Measurements from ENCODE around the gene CDC25C.
"Not testable (repeated sequence)": the region's sequence is repeated elsewhere in the genome, so short reads cannot be mapped to it uniquely, and the experiment has no call there.

The CDC25C gene

GRCh38 chr5:138274189-138274853 is 57.3 kb downstream of the CDC25C start, which contains the start of gene GFRA3:
Gene GFRA3, minus strand, starts transcription at chr5:138274621. Its CDS starts 197 bp downstream, at chr5:138274424.
- DNase-seq = no peak

GRCh38 chr5:138273834-138274188 is 57.8 kb downstream of the CDC25C start:
- DNase-seq = no peak

GRCh38 chr5:138272681-138273080 is 58.9 kb downstream of the CDC25C start:
- no peak for DNase-seq

GRCh38 chr5:138271281-138271680 is 60.3 kb downstream of the CDC25C start:
- no peak for DNase-seq

- DNase-seq = no peak
Observed at GRCh38 chr5:138264183-138264582, 67.4 kb downstream of the CDC25C start.

GRCh38 chr5:138263581-138263980 is 68.0 kb downstream of the CDC25C start:
- no peak for DNase-seq

GRCh38 chr5:138258704-138259292 is 72.8 kb downstream of the CDC25C start:
- no peak for DNase-seq

GRCh38 chr5:138257583-138257982 is 74.0 kb downstream of the CDC25C start:
- no peak for DNase-seq

- no peak for DNase-seq
Observed at GRCh38 chr5:138252944-138253343, 78.7 kb downstream of the CDC25C start.

GRCh38 chr5:138247800-138248199 is 83.8 kb downstream of the CDC25C start:
- not testable (repeated sequence) for DNase-seq

GRCh38 chr5:138246822-138247221 is 84.8 kb downstream of the CDC25C start:
- DNase-seq = no peak

GRCh38 chr5:138246334-138246733 is 85.3 kb downstream of the CDC25C start:
- no peak for DNase-seq

- no peak for DNase-seq
Observed at GRCh38 chr5:138245717-138246116, 85.9 kb downstream of the CDC25C start.

- no peak for DNase-seq
Observed at GRCh38 chr5:138243794-138244193, 87.8 kb downstream of the CDC25C start.

- no peak for DNase-seq
Observed at GRCh38 chr5:138241688-138242571, 89.7 kb downstream of the CDC25C start.

GRCh38 chr5:138240650-138241385 is 90.8 kb downstream of the CDC25C start:
- no peak for DNase-seq

GRCh38 chr5:138238034-138238433 is 93.6 kb downstream of the CDC25C start:
- DNase-seq = no peak
